HEK293 (cell line): ENCODE results near the gene SURF2.
A peak's percentile ranks its signal among the peaks of the same experiment; 100 is the strongest.
"Not testable (repeated sequence)": the region's sequence is repeated elsewhere in the genome, so short reads cannot be mapped to it uniquely, and the experiment has no call there.

Experiments
- CTCF ChIA-PET: fragments of 350-600 bp; formaldehyde crosslinking; extraction: SDS; loops from one replicate; lab custom pipeline; 2021; ENCODE audit warnings: antibody characterized with exemption; lab: Yijun Ruan, JAX
- POLR2A ChIA-PET: fragments of 300-600 bp; formaldehyde crosslinking; extraction: SDS; loops from one replicate; lab custom pipeline; 2020; ENCODE audit warnings: antibody characterized with exemption, inconsistent platforms; lab: Yijun Ruan, JAX
- H3K27ac ChIP-seq: fragments of 200-500 bp; sonication (Bioruptor generic); 2 replicates; pipeline ENCODE4 v1.5.1; 2014; ENCODE audit warnings: low read depth, low read length, control low read depth, inconsistent platforms; ENCODE audit errors: extremely low read depth
- H3K36me3 ChIP-seq, 2 experiments: fragments of 200-500 bp in 1 of 2; sonication (Bioruptor generic) in 1 of 2; 1 replicate in 1 of 2; 2 replicates in 1 of 2; pipeline ENCODE4 v1.5.1; 2014 to 2017; ENCODE audit warnings: inconsistent platforms in 2 of 2, low read length in 2 of 2; ENCODE audit not compliant: control insufficient read depth in 2 of 2, insufficient read depth in 1 of 2
- H3K4me1 ChIP-seq: fragments of 200-500 bp; sonication (Bioruptor generic); 2 replicates; pipeline ENCODE4 v1.5.1; 2014; ENCODE audit warnings: mild to moderate bottlenecking, low read length, inconsistent platforms; ENCODE audit not compliant: control insufficient read depth, insufficient read depth
- H3K4me3 ChIP-seq: 2 replicates; pipeline ENCODE4 v1.5.1; 2011; ENCODE audit warnings: low read depth, mild to moderate bottlenecking, control low read depth, low read length, moderate library complexity
- H3K9me3 ChIP-seq: fragments of 200-500 bp; sonication (Bioruptor generic); 2 replicates; pipeline ENCODE4 v1.5.1; 2014; ENCODE audit warnings: low read depth, low read length, inconsistent platforms; ENCODE audit not compliant: control insufficient read depth, insufficient read depth
- ATF2 ChIP-seq: fragments of 450-650 bp; formaldehyde crosslinking; IDR thresholded peaks from 2 replicates; pipeline ENCODE4 v1.5.1; 2016; ENCODE audit warnings: missing biosample characterization, missing genetic modification characterization, low read depth
- CTCF ChIP-seq: fragments of 450-650 bp; formaldehyde crosslinking; IDR thresholded peaks from 2 replicates; pipeline ENCODE4 v1.5.1; 2016; ENCODE audit warnings: missing biosample characterization, missing genetic modification characterization
- KLF1 ChIP-seq: fragments of 450-650 bp; formaldehyde crosslinking; IDR thresholded peaks from 2 replicates; pipeline ENCODE4 v1.5.1; 2016; ENCODE audit warnings: missing biosample characterization, missing genetic modification characterization
- OSR2 ChIP-seq: fragments of 450-650 bp; formaldehyde crosslinking; IDR thresholded peaks from 2 replicates; pipeline ENCODE4 v1.5.1; 2016; ENCODE audit warnings: missing biosample characterization, missing genetic modification characterization
- ZBTB26 ChIP-seq: fragments of 450-650 bp; formaldehyde crosslinking; optimal IDR thresholded peaks from 2 replicates; pipeline ENCODE3; 2016; ENCODE audit warnings: missing biosample characterization, mild to moderate bottlenecking, missing genetic modification characterization
- ZNF133 ChIP-seq: fragments of 450-650 bp; formaldehyde crosslinking; IDR thresholded peaks from 2 replicates; pipeline ENCODE4 v1.5.1; 2016; ENCODE audit warnings: missing biosample characterization, missing genetic modification characterization
- ZNF341 ChIP-seq: fragments of 450-650 bp; formaldehyde crosslinking; IDR thresholded peaks from 2 replicates; pipeline ENCODE4; 2016; ENCODE audit warnings: low read depth, missing biosample characterization, missing genetic modification characterization

Gene SURF2

GRCh38 chr9:133333011-133333410, 23.3 kb upstream of the SURF2 start (continued):
- no peak for TF ChIP-seq OSR2
- no peak for TF ChIP-seq ZBTB26 (tag by site-specific recombination)
- no peak for TF ChIP-seq ATF2 (tag by site-specific recombination)

- no peak overlapping the region for H3K27ac ChIP-seq
- H3K4me1 ChIP-seq = peaks cover 4% of the 10 kb centered on the region; the same call in 1 of the 2 replicates
- H3K9me3 ChIP-seq = no peaks in the 10 kb centered on the region
- peak; percentile 40; the same call in 1 of the 2 replicates for TF ChIP-seq CTCF (tag by site-specific recombination)
- no peak for TF ChIP-seq ZNF341 (tag by site-specific recombination)
- ChIA-PET POLR2A (interaction anchor here (1.6 kb wide), 1 partner anchor 14 kb away, joined by 6 read pairs; the partner anchor contains the start of genes MED22 and RPL7A), CTCF (interaction anchor here (0.7 to 8.9 kb wide), 6 partner anchors 22 to 219 kb away, joined by 3 to 159 read pairs (median 5); no protein-coding TSS in a partner anchor)
- peaks cover 4 to 53% of the 10 kb centered on the region in 2 experiments; a peak in 2 of 3 replicates for H3K36me3 ChIP-seq
- no peak overlapping the region for H3K4me3 ChIP-seq
Measured at GRCh38 chr9:133333566-133333965, 22.8 kb upstream of the SURF2 start.

- H3K9me3 ChIP-seq = no peaks in the 10 kb centered on the region
- H3K36me3 ChIP-seq = peaks cover 4 to 57% of the 10 kb centered on the region in 2 experiments; a peak in 2 of 3 replicates
- no peak overlapping the region for H3K27ac ChIP-seq
- H3K4me1 ChIP-seq = peaks cover 4% of the 10 kb centered on the region; the same call in 1 of the 2 replicates
- no peak overlapping the region for H3K4me3 ChIP-seq
- CTCF ChIA-PET = interaction anchor here (0.6 to 8.9 kb wide), 7 partner anchors 9 to 220 kb away, joined by 3 to 159 read pairs (median 4); no protein-coding TSS in a partner anchor
- POLR2A ChIA-PET = interaction anchor here (0.6 to 2.3 kb wide), 6 partner anchors 11 to 56 kb away, joined by 3 to 18 read pairs (median 6); partner anchors contain the start of genes MED22, RPL7A, STKLD1 and SURF4
- TF ChIP-seq ZNF133 = no peak
- peak; percentile 68; the same call in 1 of the 2 replicates for TF ChIP-seq KLF1 (tag by site-specific recombination)
Measured at GRCh38 chr9:133334161-133334560, 22.2 kb upstream of the SURF2 start.

- Histone ChIP-seq H3K4me3 (peak overlapping the region; percentile 74), H3K36me3 (peaks cover 4 to 61% of the 10 kb centered on the region in 2 experiments; a peak in 2 of 3 replicates)
- CTCF ChIA-PET = interaction anchor here (0.6 to 8.9 kb wide), 8 partner anchors 21 to 322 kb away, joined by 3 to 159 read pairs (median 4); no protein-coding TSS in a partner anchor
- not testable (repeated sequence) for H3K9me3 ChIP-seq, H3K4me1 ChIP-seq, H3K27ac ChIP-seq
- POLR2A ChIA-PET = interaction anchor here (0.6 to 2.3 kb wide), 7 partner anchors 9 to 149 kb away, joined by 3 to 18 read pairs (median 6); partner anchors contain the start of genes MED22, RPL7A, STKLD1 and SURF4
Measured at GRCh38 chr9:133334888-133335287, 21.5 kb upstream of the SURF2 start.
